ENCODE measurements around the gene OR2Z1.
"Not testable (repeated sequence)": the region's sequence is repeated elsewhere in the genome, so short reads cannot be mapped to it uniquely, and the experiment has no call there.

OR2Z1 gene

DNA sequence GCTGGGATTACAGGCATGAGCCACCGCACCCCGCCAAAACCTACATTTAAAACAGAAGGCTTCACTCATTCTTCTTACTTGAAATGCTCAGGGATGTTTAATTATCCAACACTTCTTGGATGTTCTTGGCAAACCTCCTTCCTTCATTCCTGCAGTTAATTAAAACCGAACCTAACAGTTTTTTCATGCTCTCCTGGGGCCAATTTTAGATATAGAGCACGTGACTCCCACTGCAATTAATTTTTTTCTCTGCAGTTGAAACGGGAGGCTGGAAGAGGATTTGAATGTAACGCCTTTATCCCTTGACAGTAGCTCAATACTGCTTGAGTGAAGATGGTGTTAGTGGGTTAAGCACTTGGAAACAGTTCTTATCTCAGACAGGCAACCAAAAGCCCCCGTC is 18.2 kb upstream of the OR2Z1 start:
- DNase-seq (ENCODE audit: low read depth), result no peak

DNA sequence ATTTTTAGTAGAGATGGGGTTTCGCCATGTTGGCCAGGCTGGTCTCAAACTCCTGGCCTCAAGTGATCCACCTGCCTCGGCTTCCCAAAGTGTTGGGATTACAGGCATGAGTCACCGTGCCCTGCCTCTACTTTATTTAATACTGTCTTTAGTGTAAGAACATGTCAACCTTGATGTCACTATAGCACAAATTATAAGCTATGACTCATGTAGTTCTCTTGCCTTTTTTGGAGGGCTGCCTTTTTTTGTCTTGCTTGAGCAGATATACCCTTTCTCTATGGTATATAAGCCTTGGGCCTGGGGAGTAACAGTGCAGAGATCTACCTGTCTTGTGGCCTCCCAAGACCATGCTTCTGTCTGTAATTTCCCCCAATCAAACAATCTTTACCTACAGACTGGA is 16.1 kb upstream of the OR2Z1 start:
- DNase-seq (ENCODE audit: low read depth), result not testable (repeated sequence)

DNA sequence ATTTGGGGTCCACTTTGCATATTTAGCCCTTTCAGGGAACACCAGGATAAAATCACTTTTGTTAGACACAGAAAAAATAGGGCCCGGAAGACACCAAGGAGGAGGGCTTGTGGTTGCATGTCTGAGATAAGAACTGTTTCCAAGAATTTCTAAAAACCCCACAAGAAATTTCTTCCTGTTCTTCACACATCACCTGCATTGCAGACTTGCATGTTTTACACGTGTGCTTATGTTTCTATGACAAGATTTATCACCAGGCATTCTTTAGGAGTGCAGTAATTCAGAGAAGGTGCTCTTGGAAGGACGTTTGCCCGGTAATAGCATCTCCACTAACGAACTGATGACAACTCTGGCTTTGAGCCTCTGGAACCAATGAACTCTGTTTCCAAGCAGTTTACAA is 15.7 kb upstream of the OR2Z1 start:
- DNase-seq (ENCODE audit: low read depth), result no peak

DNA sequence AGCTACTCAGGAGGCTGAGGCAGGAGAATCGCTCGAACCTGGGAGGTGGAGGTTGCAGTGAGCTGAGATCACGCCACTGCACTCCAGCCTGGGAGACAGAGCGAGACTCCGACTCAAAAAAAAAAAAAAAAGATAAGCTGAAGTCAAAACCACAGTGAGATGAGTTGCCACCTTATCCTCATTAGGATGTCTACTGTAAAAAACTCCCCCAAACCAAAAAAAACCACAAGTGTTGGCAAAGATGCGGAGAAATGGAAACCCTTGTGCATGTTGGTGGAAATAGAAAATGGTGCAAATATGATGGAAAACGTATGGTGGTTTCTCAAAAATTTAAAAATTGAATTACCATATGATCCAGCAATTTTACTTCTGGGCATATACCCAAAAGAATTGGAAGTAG is 11.1 kb upstream of the OR2Z1 start:
- DNase-seq (ENCODE audit: low read depth), result not testable (repeated sequence)

DNA sequence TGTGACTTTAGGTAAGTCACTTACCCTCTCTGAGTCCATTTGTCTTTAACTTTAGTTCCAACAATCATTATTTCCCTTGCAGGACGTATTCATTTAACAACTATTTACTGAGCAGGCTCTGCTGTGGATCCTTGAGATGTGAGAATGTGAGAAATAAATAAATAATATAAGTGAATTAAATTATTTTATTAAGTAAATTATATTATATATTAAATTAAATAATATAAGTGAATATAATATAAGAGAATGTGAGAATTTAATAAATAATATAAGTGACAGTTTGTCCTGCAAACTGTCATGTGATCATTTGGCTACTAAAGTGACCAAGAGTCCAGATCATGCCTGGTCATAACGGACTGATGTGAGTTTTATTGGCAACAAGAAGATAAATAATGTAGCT is 598 bp downstream of the OR2Z1 start:
- no peak for DNase-seq (ENCODE audit: low read depth)

DNA sequence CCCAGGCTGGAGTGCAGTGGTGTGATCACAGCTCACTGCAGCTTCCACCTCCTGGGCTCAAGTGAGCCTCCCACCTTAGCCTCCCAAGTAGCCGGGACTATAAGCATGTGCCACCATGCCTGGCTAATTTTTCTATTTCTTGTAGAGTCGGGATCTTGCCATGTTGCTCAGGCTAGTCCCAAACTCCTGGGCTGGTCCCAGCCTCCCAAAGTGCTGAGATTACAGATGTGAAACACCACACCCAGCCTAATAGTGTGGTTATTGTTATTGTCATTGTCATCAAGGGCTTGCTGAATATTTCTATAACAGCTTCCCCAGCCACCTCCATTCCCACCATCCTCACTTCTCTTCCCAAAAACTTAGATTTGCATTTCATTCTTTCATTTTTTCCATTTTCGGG is 2.8 kb downstream of the OR2Z1 start:
- DNase-seq (ENCODE audit: low read depth), result no peak

DNA sequence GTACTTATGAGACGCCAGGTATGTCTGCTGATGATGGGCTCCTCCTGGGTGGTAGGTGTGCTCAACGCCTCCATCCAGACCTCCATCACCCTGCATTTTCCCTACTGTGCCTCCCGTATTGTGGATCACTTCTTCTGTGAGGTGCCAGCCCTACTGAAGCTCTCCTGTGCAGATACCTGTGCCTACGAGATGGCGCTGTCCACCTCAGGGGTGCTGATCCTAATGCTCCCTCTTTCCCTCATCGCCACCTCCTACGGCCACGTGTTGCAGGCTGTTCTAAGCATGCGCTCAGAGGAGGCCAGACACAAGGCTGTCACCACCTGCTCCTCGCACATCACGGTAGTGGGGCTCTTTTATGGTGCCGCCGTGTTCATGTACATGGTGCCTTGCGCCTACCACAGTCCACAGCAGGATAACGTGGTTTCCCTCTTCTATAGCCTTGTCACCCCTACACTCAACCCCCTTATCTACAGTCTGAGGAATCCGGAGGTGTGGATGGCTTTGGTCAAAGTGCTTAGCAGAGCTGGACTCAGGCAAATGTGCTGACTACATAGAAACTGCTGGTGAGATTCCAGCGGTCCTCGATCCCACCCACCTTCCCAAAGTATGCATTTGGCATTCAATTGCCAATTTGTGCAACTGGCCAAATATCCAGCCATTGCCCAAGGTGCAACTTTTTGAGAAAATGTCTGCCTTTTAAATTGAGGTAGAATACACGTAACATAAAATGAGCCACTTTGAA is 10.2 kb downstream of the OR2Z1 start:
- no peak for DNase-seq (ENCODE audit: low read depth)

DNA sequence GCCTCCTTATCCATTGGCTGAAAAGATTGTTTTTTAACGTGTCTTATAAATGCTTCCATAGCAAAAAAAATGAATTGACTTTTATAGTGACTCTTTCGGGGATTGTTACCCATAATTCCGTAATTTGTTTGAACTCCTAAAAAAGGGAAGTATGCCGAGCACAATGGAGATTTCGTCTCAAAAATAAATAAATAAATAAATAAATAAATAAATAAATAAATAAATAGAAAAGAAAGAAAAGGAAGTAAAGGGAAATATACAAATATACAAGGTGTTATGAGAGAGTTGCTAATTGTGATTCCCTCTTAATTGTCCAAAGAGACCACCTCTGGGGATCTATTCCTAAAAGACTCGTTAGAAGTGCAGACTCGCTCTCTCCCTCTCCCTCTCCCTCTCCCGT is 16.9 kb downstream of the OR2Z1 start:
- DNase-seq (ENCODE audit: low read depth), result no peak

DNA sequence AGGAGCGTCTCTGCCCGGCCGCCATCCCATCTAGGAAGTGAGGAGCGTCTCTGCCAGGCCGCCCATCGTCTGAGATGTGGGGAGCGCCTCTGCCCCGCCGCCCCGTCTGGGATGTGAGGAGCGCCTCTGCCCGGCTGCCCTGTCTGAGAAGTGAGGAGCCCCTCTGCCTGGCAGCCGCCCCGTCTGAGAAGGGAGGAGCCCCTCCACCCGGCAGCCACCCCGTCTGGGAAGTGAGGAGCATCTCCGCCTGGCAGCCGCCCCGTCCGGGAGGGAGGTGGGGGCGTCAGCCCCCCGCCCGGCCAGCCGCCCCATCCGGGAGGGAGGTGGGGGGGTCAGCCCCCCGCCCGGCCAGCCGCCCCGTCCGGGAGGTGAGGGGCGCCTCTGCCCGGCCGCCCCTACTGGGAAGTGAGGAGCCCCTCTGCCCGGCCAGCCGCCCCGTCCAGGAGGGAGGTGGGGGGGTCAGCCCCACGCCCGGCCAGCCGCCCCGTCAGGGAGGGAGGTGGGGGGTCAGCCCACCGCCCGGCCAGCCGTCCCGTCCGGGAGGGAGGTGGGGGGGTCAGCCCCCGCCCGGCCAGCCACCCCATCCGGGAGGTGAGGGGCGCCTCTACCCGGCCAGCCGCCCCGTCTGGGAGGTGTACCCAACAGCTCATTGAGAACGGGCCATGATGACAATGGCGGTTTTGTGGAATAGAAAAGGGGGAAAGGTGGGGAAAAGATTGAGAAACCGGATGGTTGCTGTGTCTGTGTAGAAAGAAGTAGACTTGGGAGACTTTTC is 18.0 kb downstream of the OR2Z1 start:
- not testable (repeated sequence) for DNase-seq (ENCODE audit: low read depth)

DNA sequence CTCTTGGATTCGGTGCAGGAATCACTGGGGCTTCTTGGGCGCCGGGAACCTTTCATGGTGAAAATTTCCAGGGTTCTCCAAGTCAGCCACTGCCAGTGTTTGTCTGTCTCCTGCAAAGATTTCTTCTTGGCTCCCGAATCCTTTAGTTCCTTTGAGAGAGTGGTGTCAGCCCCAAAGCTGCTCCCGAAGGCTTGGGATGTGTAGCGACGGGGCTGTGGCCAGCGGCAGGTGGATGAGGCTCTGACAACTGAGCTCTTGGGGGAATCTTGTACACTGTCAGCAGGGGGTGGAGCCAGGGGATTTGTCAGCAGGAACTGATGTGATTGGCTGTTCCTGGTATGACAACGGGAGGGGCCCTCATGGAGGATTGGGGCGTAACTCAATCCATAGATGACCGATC is 45.8 kb downstream of the OR2Z1 start:
- not testable (repeated sequence) for DNase-seq (ENCODE audit: low read depth)

DNA sequence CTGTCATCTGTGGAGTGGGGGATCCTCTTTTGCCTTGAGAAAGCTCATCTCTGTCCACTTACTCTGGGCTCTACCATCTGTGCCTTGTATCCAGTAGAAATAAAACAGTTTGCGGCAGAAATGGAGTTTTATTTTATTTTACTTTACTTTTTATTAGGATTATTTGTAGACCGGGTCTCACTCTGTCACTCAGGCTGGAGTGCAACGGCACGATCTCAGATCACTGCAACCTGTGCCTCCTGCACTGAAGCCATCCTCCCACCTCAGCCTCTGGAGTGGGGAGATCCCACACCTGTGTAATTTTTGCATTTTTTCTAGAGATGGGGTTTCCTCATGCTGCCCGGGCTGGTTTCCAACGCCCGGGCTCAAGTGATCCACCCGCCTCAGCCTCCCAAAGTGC is 47.8 kb downstream of the OR2Z1 start:
- DNase-seq (ENCODE audit: low read depth), result not testable (repeated sequence)

DNA sequence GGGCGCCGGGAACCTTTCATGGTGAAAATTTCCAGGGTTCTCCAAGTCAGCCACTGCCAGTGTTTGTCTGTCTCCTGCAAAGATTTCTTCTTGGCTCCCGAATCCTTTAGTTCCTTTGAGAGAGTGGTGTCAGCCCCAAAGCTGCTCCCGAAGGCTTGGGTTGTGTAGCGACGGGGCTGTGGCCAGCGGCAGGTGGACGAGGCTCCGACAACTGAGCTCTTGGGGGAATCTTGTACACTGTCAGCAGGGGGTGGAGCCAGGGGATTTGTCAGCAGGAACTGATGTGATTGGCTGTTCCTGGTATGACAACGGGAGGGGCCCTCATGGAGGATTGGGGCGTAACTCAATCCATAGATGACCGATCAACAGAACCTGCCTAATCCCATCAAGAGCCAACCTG is 52.2 kb downstream of the OR2Z1 start:
- DNase-seq (ENCODE audit: low read depth), result not testable (repeated sequence)

Data from activated T-helper 9 cell treated with anti-CD3 and anti-CD28 coated beads, Interleukin-2, amount 50 U/mL, for 16 hours (primary cell).